ENCODE results near the gene EPPIN.

The EPPIN gene

DNA sequence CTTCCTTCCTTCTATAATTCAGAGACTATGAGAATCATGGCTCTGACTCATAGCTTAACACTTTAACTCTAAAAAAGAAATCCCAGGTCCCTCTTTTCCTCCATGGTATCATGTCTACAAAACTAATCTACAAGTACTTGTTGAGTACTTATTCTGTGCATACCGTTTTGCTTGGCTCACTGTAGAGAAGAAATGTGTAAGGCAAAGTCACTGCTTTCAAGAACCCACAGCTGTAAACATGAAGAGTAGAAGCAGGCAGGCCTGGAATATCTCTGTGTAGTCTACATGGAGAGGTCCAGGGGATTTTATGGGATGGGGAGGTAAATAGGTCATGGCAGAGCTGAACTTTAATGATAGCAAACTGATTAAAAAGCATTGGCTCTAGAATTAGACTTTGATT is 45.6 kb downstream of the EPPIN start:
- H3K27ac ChIP-seq (ENCODE audit: low read length) = no peak overlapping the region
- H3K4me1 ChIP-seq (ENCODE audit: insufficient read depth, low read length) = no peaks in the 10 kb centered on the region
- H3K9me3 ChIP-seq (ENCODE audit: insufficient read depth, low read depth, low read length) = no peaks in the 10 kb centered on the region
- H3K36me3 ChIP-seq (ENCODE audit: insufficient read depth, low read depth, low read length) = no peaks in the 10 kb centered on the region
- no peaks in the 10 kb centered on the region for H3K27me3 ChIP-seq (ENCODE audit: insufficient read depth, low read length)
- no peak overlapping the region for H3K4me3 ChIP-seq (ENCODE audit: low read length)
- H3K9ac ChIP-seq (ENCODE audit: low read depth, low read length) = no peak overlapping the region

DNA sequence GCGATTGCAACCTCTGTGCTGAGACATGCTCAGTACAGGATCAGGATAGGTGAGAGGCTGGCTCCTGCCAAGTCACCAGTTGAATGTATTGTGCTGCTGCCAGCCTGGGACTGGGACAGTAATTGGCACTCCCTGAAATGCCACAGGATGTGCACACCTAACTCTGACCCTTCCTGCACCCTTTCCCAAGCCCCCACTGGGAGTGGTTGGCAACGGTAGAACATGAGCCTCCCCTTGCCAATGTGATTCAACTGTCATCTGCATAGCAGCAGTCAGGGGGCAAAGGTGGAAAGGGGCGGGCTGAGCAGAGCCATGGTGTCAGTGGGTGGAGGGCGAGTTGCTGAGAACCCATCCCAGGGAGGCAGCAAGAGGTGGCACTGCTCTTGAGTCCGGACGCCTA is 47.2 kb downstream of the EPPIN start:
- Histone ChIP-seq H3K9ac (ENCODE audit: low read depth, low read length) (no peak overlapping the region), H3K36me3 (ENCODE audit: insufficient read depth, low read depth, low read length) (no peaks in the 10 kb centered on the region), H3K27me3 (ENCODE audit: insufficient read depth, low read length) (no peaks in the 10 kb centered on the region), H3K9me3 (ENCODE audit: insufficient read depth, low read depth, low read length) (no peaks in the 10 kb centered on the region), H3K4me3 (ENCODE audit: low read length) (no peak overlapping the region), H3K27ac (ENCODE audit: low read length) (no peak overlapping the region), H3K4me1 (ENCODE audit: insufficient read depth, low read length) (no peaks in the 10 kb centered on the region)

DNA sequence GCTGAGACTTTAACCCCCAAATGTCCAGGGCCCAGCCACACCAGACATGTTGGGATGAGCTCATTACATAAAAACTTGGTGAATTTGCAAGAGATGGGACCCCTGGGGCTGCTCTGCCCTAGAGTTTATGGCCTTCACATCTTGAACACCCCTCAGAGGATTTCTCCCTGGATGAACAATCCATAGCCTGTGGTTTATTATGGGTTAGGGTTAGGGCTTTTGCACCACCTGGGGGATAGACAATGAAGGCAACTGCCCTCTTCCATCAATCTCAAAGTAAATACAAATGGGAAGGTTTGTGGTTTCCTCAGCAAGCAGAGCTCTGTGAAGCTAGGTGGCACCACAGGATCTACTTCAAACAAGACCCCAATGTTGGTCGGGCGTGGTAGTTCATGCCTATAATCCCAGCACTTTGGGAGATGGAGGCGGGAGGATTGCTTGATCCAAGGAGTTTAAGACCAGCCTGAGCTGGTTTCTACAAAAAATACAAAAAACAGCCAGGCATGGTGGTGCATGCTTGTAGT is 49.2 kb downstream of the EPPIN start:
- no peaks in the 10 kb centered on the region for H3K27me3 ChIP-seq (ENCODE audit: insufficient read depth, low read length)
- no peaks in the 10 kb centered on the region for H3K36me3 ChIP-seq (ENCODE audit: insufficient read depth, low read depth, low read length)
- H3K4me3 ChIP-seq (ENCODE audit: low read length) = no peak overlapping the region
- no peaks in the 10 kb centered on the region for H3K9me3 ChIP-seq (ENCODE audit: insufficient read depth, low read depth, low read length)
- H3K9ac ChIP-seq (ENCODE audit: low read depth, low read length) = no peak overlapping the region
- H3K27ac ChIP-seq (ENCODE audit: low read length) = no peak overlapping the region
- no peaks in the 10 kb centered on the region for H3K4me1 ChIP-seq (ENCODE audit: insufficient read depth, low read length)

DNA sequence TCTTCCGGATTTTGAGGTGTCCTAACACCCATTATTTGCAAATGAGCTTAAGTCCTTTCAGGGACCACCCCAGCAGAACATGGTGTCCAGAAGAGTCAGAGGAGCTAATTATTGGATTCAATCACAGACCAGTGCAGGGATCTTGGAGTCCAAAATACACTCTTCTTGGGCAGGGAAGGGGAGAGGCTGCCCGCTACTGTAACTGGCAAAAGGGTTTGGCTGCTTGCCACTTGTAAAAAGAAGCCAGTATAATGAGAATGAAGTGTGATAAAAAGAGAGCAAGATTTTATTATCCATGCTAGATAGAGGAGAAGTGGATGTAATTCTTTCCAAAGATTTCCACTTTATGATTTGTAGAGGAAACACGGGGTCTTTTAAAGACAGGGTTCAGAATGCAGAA is 51.0 kb downstream of the EPPIN start:
- Histone ChIP-seq H3K4me1 (ENCODE audit: insufficient read depth, low read length) (no peaks in the 10 kb centered on the region), H3K4me3 (ENCODE audit: low read length) (no peak overlapping the region), H3K9me3 (ENCODE audit: insufficient read depth, low read depth, low read length) (no peaks in the 10 kb centered on the region), H3K27me3 (ENCODE audit: insufficient read depth, low read length) (no peaks in the 10 kb centered on the region), H3K36me3 (ENCODE audit: insufficient read depth, low read depth, low read length) (no peaks in the 10 kb centered on the region), H3K9ac (ENCODE audit: low read depth, low read length) (no peak overlapping the region), H3K27ac (ENCODE audit: low read length) (no peak overlapping the region)

DNA sequence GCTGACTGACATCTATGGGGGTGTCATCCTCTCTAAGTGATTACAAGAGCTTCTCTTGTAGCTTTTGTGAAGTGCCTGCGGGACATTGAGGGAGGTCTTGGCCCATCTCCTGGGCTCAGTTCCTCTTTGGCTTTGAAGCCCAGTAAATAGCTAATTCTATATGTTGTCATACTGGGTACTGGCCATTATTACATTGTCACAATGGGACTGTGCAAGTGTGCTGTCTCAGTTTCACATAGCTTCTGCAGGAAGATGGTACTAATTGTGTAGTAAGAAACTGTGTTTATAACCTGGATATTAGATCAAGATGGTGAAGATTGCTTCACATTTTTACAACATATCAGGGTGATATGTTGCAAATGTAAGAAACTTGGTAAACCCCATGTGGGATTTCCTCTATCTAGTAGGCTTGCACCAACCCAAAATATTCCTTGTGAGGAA is 51.7 kb downstream of the EPPIN start:
- no peaks in the 10 kb centered on the region for H3K4me1 ChIP-seq (ENCODE audit: insufficient read depth, low read length)
- no peak overlapping the region for H3K4me3 ChIP-seq (ENCODE audit: low read length)

More for the DNA sequence above, 51.7 kb downstream of the EPPIN start:
- H3K27me3 ChIP-seq (ENCODE audit: insufficient read depth, low read length) = no peaks in the 10 kb centered on the region
- no peak overlapping the region for H3K27ac ChIP-seq (ENCODE audit: low read length)
- H3K36me3 ChIP-seq (ENCODE audit: insufficient read depth, low read depth, low read length) = no peaks in the 10 kb centered on the region
- H3K9me3 ChIP-seq (ENCODE audit: insufficient read depth, low read depth, low read length) = no peaks in the 10 kb centered on the region
- no peak overlapping the region for H3K9ac ChIP-seq (ENCODE audit: low read depth, low read length)
